NCI-H2029 treated with DMSO at 0.1 percent for 48 hours (cell line): ENCODE results near the gene PRDM16.

Experiments
- DNase-seq: peaks from one replicate; lab custom pipeline; 2025; lab: John Stamatoyannopoulos, UW

The PRDM16 gene

GRCh38 chr1:3053986-3054385 lies 15.0 kb upstream of the PRDM16 start:
- no peak for DNase-seq

DNA sequence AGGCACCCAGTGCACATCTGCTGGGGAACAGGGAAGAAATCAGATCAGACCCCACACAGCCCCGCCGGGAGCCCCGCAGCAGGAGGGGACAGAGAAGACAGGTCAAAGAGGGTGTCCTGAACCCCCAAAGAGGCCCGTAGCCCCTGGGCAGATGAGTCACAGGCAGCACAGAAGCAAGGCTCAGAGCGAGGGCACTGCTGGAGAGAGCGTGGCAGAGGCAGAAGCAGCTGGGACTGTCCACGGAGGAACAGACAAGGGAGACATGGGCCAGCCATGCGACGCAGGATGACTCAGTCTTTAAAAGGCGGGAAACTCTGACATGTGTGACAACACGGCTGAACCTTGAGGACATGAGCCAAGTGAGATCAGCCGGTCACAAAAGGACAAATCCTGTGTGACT lies 14.5 kb upstream of the PRDM16 start:
- DNase-seq: no peak

DNA sequence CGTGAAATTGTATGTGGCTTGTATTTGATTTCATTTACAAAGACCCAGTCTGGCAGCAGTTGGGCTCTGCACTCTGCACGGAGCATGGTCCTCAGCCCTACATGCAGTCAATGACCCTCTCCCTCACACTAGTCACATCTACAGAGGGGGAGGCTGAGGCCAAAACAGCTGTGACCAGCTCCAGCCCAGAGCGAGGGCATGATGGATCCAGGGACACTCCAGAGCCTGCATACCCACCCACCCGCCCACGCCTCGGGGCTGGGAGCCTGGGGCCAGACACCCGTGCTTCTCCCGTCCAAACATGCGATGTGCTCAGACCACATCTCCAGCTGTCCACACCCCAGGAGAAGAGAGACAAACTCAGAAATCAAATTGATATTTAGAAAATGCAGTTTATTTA lies 14.0 kb upstream of the PRDM16 start:
- no peak for DNase-seq

DNA sequence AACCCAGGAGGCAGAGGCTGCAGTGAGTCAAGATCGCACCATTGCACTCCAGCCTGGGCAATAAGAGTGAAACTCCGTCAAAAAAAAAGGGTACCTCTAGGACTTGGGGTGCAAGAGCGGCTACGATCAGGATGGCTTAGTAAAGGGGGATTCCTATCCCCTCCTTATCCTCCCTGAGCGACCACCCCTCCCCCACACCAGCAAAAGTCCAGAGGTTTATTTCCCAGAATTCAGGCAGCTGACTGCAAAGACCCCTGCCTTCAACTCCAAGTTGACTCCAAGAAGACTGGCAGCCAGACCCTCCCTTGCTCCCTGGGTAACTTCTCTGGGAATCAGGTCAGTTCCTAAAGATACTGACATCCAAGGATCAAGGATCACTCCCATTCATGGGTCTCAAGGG lies 12.4 kb upstream of the PRDM16 start:
- DNase-seq: no peak

- DNase-seq: no peak
Measured at GRCh38 chr1:3058263-3059030, 10.6 kb upstream of the PRDM16 start.

DNA sequence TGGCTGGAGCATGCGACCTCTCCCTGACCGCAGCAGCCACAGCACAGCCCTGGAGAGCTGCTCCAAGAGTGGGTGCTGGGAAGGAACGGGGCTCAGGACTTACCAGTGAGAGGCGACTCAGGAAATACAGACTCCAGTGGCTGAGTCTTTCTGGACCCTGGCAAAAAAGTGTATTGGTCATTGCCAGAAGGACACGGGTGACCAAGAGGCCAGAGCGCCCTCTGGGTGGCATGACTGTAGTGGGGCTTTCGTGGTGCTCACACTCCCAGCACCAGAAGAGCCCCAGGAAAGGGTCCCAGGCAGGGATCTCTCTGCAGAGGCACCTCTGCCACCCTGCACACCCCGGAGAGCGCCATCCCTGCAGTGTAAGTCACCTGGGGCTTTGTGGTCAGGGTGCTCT lies 8.9 kb upstream of the PRDM16 start:
- DNase-seq: no peak

GRCh38 chr1:3060601-3061551 lies 8.1 kb upstream of the PRDM16 start:
- DNase-seq: no peak

- DNase-seq: no peak
Measured at GRCh38 chr1:3061566-3061965, 7.4 kb upstream of the PRDM16 start.

DNA sequence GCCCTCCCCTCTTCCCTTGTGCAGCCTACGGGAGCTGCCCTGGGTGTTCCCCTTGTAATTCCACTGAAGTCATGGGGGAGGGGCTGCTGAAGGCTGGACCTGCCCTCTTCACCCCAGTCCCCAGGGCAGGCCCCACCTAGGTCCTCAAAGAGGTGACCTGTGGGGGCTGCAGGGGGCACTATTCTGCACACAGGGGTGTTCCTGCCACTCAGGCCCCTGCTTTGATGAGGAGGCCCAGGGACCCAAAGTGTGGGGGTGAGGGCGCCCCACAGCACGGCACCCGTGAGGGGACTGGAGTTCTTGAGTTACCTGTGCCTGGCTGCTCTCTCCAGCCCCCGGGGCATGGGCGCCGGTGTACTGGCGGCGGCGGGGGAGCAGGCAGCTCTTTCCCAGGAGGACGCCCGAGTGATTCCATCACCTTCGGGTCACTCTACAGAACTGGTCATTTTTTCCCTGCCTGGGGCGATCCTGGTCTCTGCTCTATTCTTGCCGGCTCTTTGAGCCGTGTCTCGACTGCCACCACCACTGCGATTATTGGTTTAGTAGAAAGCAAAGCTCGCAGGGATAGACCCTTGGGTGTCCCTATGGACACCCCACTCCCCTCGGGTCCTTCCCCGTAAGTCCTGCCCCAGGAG lies 6.9 kb upstream of the PRDM16 start:
- DNase-seq: no peak

DNA sequence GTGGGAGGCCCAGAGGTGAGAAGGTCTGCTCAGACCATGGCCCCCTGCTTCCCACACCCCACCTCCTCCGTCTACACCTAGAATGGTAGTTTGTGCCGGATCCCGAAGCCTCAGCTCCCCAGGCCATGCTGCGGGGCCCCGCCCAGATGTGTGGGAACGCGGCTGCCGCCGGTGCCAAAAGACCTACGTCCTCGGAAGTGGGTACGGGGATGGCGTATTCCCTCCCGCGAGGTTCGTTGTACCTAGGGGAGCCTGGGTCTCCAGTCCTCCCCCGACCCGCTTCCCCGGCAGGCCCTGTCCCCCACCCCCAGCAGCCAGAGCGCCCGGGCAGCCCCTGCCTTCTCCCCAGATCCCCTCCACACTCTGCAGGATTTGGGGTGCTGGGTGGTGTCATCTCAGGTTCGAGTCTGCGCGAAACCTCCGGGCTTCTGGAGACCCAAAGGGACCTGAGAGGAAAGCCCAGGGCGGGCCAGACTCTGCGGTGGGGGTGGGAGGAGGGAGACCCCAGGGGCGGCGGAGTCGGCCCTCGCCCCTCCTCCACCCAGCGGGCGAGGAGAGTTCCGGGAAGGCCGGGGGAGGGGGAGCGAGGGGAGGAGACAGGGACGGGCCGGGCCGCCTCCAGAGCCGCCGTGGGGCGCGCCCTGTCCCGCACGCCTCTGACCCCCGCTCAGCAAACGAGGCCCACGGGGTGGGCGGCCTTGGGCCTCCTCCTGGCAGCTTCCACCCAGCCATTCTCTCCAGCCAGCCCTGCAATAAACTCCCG lies 6.2 kb upstream of the PRDM16 start:
- no peak for DNase-seq

DNA sequence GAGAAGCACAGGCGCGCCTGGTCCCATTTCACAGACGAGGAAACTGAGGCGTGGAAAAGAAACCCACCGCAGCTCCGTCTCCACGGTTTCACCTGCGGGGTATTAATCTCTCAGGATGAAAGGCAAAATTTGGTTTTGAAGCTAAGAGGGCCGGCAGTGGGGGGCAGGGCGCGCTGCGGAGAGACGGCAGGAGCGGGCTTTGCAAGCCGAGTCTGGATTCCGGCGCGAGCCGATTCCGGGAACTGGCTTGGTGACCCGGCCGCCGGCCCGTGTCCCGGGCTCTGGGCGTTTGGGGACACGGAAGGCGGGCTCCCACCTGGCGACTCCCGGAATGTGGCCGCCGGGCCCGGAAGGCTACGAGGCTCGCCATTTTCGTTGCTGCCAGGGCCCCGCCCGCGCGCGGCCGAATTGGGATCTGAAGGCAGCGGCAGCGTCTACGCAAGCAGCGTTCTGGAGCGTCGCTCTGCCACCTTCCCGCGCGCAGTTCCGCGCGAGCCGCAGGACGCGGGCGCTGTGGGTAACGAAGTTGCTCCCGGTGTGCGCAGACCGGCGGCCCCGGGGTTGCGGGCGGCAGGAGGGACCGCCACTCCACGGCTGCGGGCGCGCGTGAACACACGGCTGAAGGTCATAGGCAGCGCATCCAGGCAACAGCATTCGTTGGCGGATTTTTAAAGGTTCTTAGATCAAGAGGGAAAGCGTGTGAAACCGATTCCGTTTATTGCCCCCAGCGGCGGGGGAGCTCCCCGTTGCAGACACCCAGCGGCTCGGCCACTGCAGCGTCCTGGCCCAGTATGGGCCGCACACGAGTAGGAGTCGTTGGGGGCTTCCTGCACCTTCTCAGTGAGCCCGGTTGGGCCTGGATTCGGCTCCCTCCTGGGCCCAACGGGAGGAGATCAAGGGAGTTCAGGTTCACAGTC lies 5.4 kb upstream of the PRDM16 start:
- no peak for DNase-seq

DNA sequence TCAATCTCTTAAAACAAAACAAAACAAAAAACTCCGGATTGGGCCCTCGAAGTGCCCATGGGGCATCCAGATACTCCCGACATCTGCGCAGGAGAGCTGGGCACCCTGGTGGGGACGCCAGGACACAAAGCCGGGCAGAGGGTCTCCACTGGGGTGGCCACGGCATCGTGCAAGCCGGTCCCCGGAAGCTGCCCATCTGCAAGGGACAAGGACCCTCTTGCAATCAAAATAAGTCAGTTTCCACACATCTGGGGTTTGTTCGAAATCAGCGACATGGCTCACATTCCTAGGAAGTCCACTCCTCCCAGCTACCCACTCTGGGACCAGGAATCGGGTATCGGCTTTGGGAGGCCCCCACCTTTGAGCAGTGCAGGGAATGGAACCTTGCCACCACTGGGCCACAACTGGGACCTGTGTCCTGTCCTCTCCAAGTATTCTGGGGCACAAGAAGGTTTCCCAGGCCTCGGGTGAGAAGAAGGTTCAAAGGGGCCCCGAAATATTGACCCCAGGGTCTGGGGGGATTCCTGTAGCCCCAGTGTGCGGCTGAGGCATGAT lies 4.6 kb upstream of the PRDM16 start:
- DNase-seq: no peak

- no peak for DNase-seq
Measured at GRCh38 chr1:3064901-3065300, 4.1 kb upstream of the PRDM16 start.

GRCh38 chr1:3065396-3065795 lies 3.6 kb upstream of the PRDM16 start:
- no peak for DNase-seq

GRCh38 chr1:3065797-3066196 lies 3.2 kb upstream of the PRDM16 start:
- no peak for DNase-seq

DNA sequence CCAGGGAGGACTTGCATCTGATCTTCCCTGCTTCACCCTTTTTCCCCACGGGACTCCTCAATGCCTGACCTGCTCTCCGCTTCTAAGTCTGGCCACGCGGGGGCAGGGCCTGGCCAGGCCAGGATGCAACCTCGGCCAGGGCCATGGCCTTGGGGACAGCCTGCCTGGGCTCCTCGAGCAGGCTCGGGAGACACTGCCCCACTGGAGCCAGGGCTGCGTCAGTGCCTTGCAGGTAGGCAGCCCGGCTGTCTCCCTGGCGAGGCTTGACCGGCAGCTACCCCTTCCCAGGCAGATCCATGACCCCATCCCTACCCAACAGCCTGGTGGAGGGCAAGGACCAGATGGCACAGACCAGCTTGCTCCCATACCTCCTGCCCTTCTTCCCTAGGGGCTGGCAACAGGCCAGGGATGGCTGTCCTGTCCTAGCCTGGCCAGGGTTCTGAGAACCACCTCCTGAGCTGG lies 2.7 kb upstream of the PRDM16 start:
- no peak for DNase-seq

DNA sequence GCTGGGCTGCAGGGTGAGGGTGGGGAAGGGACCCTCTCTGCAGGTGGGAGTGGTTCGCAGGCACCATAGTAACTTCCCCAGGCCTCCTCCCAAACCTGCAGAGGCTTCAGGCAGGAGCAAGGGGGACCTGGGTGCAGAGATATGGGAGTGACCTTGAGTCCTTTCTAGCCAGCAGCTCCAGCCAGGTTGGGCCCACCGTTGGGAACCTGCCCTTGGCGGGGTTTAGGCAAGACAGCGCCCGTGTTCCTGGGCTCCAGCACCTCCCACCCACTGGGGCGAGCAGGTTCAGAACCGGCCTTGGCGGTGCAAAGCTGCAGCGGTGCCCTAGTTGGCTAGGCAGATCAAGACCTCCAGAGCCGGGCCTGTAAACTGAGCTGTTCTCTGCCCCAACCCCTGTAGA lies 2.2 kb upstream of the PRDM16 start:
- DNase-seq: no peak

- no peak for DNase-seq
Measured at GRCh38 chr1:3067301-3067670, 1.7 kb upstream of the PRDM16 start.

DNA sequence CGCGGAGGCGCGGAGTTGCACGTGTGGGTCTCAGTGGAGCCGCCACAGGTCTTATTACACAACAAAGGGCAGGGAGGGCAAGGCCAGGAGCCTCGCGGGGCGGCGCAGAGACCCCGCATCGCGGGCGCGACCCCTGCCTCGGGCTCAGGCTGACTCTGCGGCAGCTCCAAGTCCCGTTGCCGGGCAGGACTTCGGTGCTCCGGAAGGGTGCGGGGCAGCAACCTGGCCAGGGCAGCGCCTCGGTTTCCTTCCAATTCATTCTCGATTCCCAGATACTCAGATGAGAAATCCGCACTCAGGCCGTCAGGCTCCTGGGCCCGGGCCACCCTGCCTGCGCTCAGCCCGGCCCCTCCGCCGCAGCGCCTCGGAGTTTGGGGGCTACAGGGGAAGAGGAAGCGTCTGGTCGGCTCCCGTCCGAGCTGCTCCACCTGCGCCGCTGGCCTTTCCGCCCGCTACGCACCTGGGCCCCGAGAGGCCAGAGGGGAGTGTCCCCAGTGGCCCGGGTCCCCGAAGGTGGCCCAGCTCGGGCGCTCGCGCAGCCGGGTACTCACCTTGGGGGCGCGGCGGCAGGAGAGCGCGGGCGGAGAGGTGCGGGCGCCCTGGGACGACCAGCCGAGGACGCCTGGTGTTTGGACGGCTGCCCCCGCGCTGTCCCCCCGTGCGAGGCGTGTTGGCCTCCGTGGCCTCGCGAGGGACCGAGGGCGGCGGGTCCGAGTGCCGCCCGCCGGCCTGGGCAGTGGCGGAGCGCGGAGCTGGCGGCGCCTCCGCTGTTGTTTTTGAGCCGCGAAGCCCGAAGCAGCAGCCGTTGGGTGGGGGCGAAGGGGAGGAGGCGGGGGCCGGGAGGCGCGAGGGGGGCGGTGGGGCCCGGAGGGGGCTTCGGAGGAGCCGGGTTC lies 1.1 kb upstream of the PRDM16 start:
- no peak for DNase-seq
